H1 (cell line): ENCODE measurements around the gene KCNJ5. TPM values are rescaled to one million over a fixed set of nuclear protein-coding genes. Genes with fewer than 3 reads are reported as not detected.

Source experiments
- CTCF ChIA-PET: fragments of 300-600 bp; sonication (Branson Sonifier 250); formaldehyde crosslinking; loops from one replicate; lab custom pipeline; 2021; ENCODE audit not compliant: partially characterized antibody; lab: Charles Lee
- POLR2A ChIA-PET: fragments of 300-600 bp; sonication (Branson Sonifier 250); formaldehyde crosslinking; loops from one replicate; lab custom pipeline; 2021; ENCODE audit warnings: inconsistent platforms; ENCODE audit not compliant: partially characterized antibody; lab: Charles Lee
- DNase-seq, 2 experiments: peaks; one replicate each; pipeline versions ENCODE4 v3.0.0 to v3.0.0-alpha.2; 2010 to 2022; ENCODE audit warnings: low spot score in 2 of 2, low read depth in 1 of 2, mixed read lengths in 1 of 2
- FAIRE-seq: peaks from 2 replicates; lab custom pipeline; 2011; peaks lifted over from hg19 to GRCh38; lab: Jason Lieb, UNC
- H2AFZ ChIP-seq: 2 replicates; pipeline ENCODE4 v1.8.1; 2012; ENCODE audit warnings: low read length, inconsistent platforms
- H2AK5ac ChIP-seq: 2 replicates; pipeline ENCODE4 v1.6.1; 2013; ENCODE audit warnings: low read depth, low read length
- H2BK120ac ChIP-seq: replicated peaks from 2 replicates; pipeline ENCODE3; 2013; ENCODE audit warnings: low read depth, low read length, inconsistent platforms
- H2BK12ac ChIP-seq: 2 replicates; pipeline ENCODE4 v1.6.1; 2013; ENCODE audit warnings: low read depth, low read length
- H2BK15ac ChIP-seq: 2 replicates; pipeline ENCODE4 v1.6.1; 2013; ENCODE audit warnings: low read length
- H2BK20ac ChIP-seq: 2 replicates; pipeline ENCODE4 v1.6.1; 2013; ENCODE audit warnings: low read length
- H2BK5ac ChIP-seq: 2 replicates; pipeline ENCODE4 v1.6.1; 2013; ENCODE audit warnings: low read depth, low read length
- H3K14ac ChIP-seq: 2 replicates; pipeline ENCODE4 v1.6.1; 2013; ENCODE audit warnings: inconsistent platforms; ENCODE audit not compliant: insufficient read length
- H3K18ac ChIP-seq: 2 replicates; pipeline ENCODE4 v1.6.1; 2013; ENCODE audit warnings: low read length; ENCODE audit errors: extremely low read depth
- H3K23ac ChIP-seq: 2 replicates; pipeline ENCODE4 v1.6.1; 2013; ENCODE audit warnings: inconsistent platforms; ENCODE audit not compliant: insufficient read length
- H3K23me2 ChIP-seq: 2 replicates; pipeline ENCODE4 v1.6.1; 2013; ENCODE audit warnings: low read depth, low read length
- H3K27ac ChIP-seq: 2 replicates; pipeline ENCODE4 v1.6.1; 2011; ENCODE audit warnings: low read depth, low read length, inconsistent platforms
- H3K27me3 ChIP-seq, 4 experiments: replicated peaks in 1 of 4; 1 replicate in 1 of 4; 2 replicates in 3 of 4; pipeline versions ENCODE4 v1.6.1 to v1.8.1; 2011 to 2013; ENCODE audit warnings: low read length in 3 of 4, mild to moderate bottlenecking in 3 of 4, inconsistent platforms in 2 of 4, mixed read lengths in 2 of 4, moderate library complexity in 1 of 4; ENCODE audit not compliant: control insufficient read depth in 3 of 4, insufficient read depth in 3 of 4; ENCODE audit errors: extremely low read depth in 1 of 4
- H3K36me3 ChIP-seq, 4 experiments: 2 replicates each; pipeline versions ENCODE4 v1.6.1 to v1.8.1; 2011 to 2013; ENCODE audit warnings: mild to moderate bottlenecking in 4 of 4, low read length in 3 of 4, moderate library complexity in 2 of 4, control low read depth in 1 of 4, inconsistent platforms in 1 of 4; ENCODE audit not compliant: insufficient read depth in 4 of 4, control insufficient read depth in 2 of 4
- H3K4ac ChIP-seq: replicated peaks from 2 replicates; pipeline ENCODE3; 2013; ENCODE audit warnings: low read length, low read depth, mixed read lengths, inconsistent platforms; ENCODE audit not compliant: insufficient read length
- H3K4me1 ChIP-seq, 4 experiments: replicated peaks in 1 of 4; 1 replicate in 1 of 4; 2 replicates in 3 of 4; pipeline versions ENCODE4 v1.6.1 to v1.8.1; 2011 to 2013; ENCODE audit warnings: low read length in 3 of 4, inconsistent platforms in 2 of 4, mixed read lengths in 1 of 4; ENCODE audit not compliant: insufficient read depth in 4 of 4, control insufficient read depth in 3 of 4
- H3K4me2 ChIP-seq, 2 experiments: 2 replicates each; pipeline versions ENCODE4 v1.6.1 to v1.8.1; 2011 to 2013; ENCODE audit warnings: low read depth in 2 of 2, low read length in 2 of 2, control low read depth in 1 of 2, inconsistent platforms in 1 of 2, mild to moderate bottlenecking in 1 of 2; ENCODE audit not compliant: insufficient read depth in 1 of 2
- H3K4me3 ChIP-seq, 4 experiments: fragments of 200-600, 300-600 bp in 1 of 4; sonication (generic), shearing (Covaris generic), sonication (Bioruptor Twin) in 1 of 4; 2 replicates each; pipeline versions ENCODE4 v1.5.1 to v1.8.1; 2011 to 2016; ENCODE audit warnings: low read length in 4 of 4, low read depth in 3 of 4, control low read depth in 2 of 4, inconsistent platforms in 2 of 4, mild to moderate bottlenecking in 2 of 4, mixed read lengths in 1 of 4, moderate library complexity in 1 of 4; ENCODE audit not compliant: insufficient read depth in 2 of 4; ENCODE audit errors: extremely low read depth in 1 of 4
- H3K56ac ChIP-seq: replicated peaks from 2 replicates; pipeline ENCODE3; 2013; ENCODE audit warnings: low read depth, mild to moderate bottlenecking, mixed read lengths, low read length, inconsistent platforms; ENCODE audit not compliant: insufficient read length
- H3K79me1 ChIP-seq: 2 replicates; pipeline ENCODE4 v1.6.1; 2013; ENCODE audit warnings: low read depth, low read length, control low read depth
- H3K79me2 ChIP-seq, 2 experiments: 2 replicates each; pipeline versions ENCODE4 v1.6.1 to v1.8.1; 2012 to 2013; ENCODE audit warnings: low read length in 2 of 2, mild to moderate bottlenecking in 2 of 2, inconsistent platforms in 1 of 2; ENCODE audit not compliant: insufficient read depth in 2 of 2, control insufficient read depth in 1 of 2
- H3K9ac ChIP-seq, 4 experiments: replicated peaks in 1 of 4; 1 replicate in 1 of 4; 2 replicates in 3 of 4; pipeline versions ENCODE4 v1.6.1 to v1.8.1; 2011 to 2013; ENCODE audit warnings: low read depth in 3 of 4, low read length in 3 of 4, control low read depth in 2 of 4, mild to moderate bottlenecking in 2 of 4, moderate library complexity in 2 of 4, inconsistent platforms in 1 of 4; ENCODE audit errors: extremely low read depth in 1 of 4
- H3K9me3 ChIP-seq, 2 experiments: 2 replicates each; pipeline versions ENCODE4 v1.6.1 to v1.8.1; 2012 to 2013; ENCODE audit warnings: mild to moderate bottlenecking in 2 of 2, moderate library complexity in 2 of 2, control low read depth in 1 of 2, inconsistent platforms in 1 of 2, low read depth in 1 of 2, low read length in 1 of 2, mixed read lengths in 1 of 2; ENCODE audit not compliant: insufficient read depth in 2 of 2
- H4K20me1 ChIP-seq, 2 experiments: replicated peaks in 1 of 2; 2 replicates each; pipeline versions ENCODE3 to v1.8.1; 2011 to 2013; ENCODE audit warnings: inconsistent platforms in 2 of 2, low read length in 2 of 2, mild to moderate bottlenecking in 1 of 2; ENCODE audit not compliant: insufficient read depth in 2 of 2, control insufficient read depth in 1 of 2
- H4K5ac ChIP-seq: 2 replicates; pipeline ENCODE4 v1.6.1; 2013; ENCODE audit warnings: low read length, low read depth, mixed read lengths, inconsistent platforms; ENCODE audit not compliant: insufficient read length
- H4K8ac ChIP-seq: 2 replicates; pipeline ENCODE4 v1.8.0; 2013; ENCODE audit warnings: mild to moderate bottlenecking, moderate library complexity, low read length, inconsistent platforms; ENCODE audit not compliant: insufficient read depth; ENCODE audit errors: extremely low read depth
- H4K91ac ChIP-seq: replicated peaks from 2 replicates; pipeline ENCODE3; 2013; ENCODE audit warnings: low read length, mixed read lengths, inconsistent platforms; ENCODE audit not compliant: insufficient read length
- CBX5 ChIP-seq: fragments of 300-800, 300-1000 bp; sonication (generic); IDR thresholded peaks from 2 replicates; pipeline ENCODE4 v1.7.1; 2016; ENCODE audit warnings: antibody characterized with exemption, low read length, low read depth
- CBX8 ChIP-seq: fragments of 300-800, 300-1000 bp; sonication (generic); IDR thresholded peaks from 2 replicates; pipeline ENCODE4 v1.7.1; 2016; ENCODE audit warnings: low read depth, low read length, borderline replicate concordance
- KDM4A ChIP-seq: IDR thresholded peaks from one replicate; pipeline ENCODE4 v1.7.1; 2012; ENCODE audit warnings: low read depth, mild to moderate bottlenecking, moderate library complexity, low read length, inconsistent platforms; ENCODE audit not compliant: severe bottlenecking
- RXRA ChIP-seq: IDR thresholded peaks from 2 replicates; pipeline ENCODE4 v1.6.1; 2011; ENCODE audit warnings: low read depth, mild to moderate bottlenecking, low read length, moderate library complexity; ENCODE audit not compliant: insufficient read depth
- TBP ChIP-seq: IDR thresholded peaks from 2 replicates; pipeline ENCODE4 v1.6.1; 2011; ENCODE audit warnings: low read depth, low read length, improper control_type of control experiment
- TEAD4 ChIP-seq: IDR thresholded peaks from 2 replicates; pipeline ENCODE4 v1.6.1; 2012; ENCODE audit warnings: low read depth, low read length, inconsistent platforms, mixed read lengths
- WGBS, 2 experiments: shearing (Covaris generic) in 1 of 2; methylation state at CpG; one replicate each; pipeline versions ENCODE4 v1.1.6 to v1.1.7; 2013 to 2015; ENCODE audit warnings: low lambda C conversion rate in 2 of 2, mixed read lengths in 2 of 2, inconsistent platforms in 1 of 2, low coverage in 1 of 2, missing lambda C conversion rate in 1 of 2; ENCODE audit not compliant: insufficient replicate concordance in 2 of 2, insufficient coverage in 1 of 2, insufficient read length in 1 of 2; ENCODE audit errors: extremely low coverage in 1 of 2, missing lambda C conversion rate in 1 of 2; 5-methylcytosine and 5-hydroxymethylcytosine counted together
- polyA plus RNA-seq, 7 experiments: library from polyadenylated mRNA; depleted of rRNA in 3 of 7; stranded (reverse) in 5 of 7; unstranded in 2 of 7; fragments of >200 nt in 5 of 7; fragments of 200-250 nt in 2 of 7; gene quantifications; 1 replicate in 5 of 7; 2 replicates in 1 of 7; 4 replicates in 1 of 7; pipeline versions ENCODE4 v1.2.1 to v1.2.3, GENCODE V29; 2011 to 2013; ENCODE audit warnings: missing spikeins in 2 of 7, mixed read lengths in 2 of 7
- total RNA-seq: library from RNA; stranded (reverse); fragmentation: NEBNext Ultra II Directional; extraction: Animal tissue kit (Norgen Biotek cat#: 25700); gene quantifications from 2 replicates; pipeline ENCODE4 v1.2.1, GENCODE V29; 2021
- TF ChIP-seq, protein P1 (sequence below): IDR thresholded peaks from 2 replicates; pipeline ENCODE4 v1.6.1; 2012; ENCODE audit warnings: low read length, inconsistent platforms

KCNJ5 gene
- total and polyA plus RNA-seq, 2 of the 8 experiments (the other 6 are each of a cell fraction or from before 2014, with no cell fraction given), result 0.05 TPM; not detected in 1

DNA sequence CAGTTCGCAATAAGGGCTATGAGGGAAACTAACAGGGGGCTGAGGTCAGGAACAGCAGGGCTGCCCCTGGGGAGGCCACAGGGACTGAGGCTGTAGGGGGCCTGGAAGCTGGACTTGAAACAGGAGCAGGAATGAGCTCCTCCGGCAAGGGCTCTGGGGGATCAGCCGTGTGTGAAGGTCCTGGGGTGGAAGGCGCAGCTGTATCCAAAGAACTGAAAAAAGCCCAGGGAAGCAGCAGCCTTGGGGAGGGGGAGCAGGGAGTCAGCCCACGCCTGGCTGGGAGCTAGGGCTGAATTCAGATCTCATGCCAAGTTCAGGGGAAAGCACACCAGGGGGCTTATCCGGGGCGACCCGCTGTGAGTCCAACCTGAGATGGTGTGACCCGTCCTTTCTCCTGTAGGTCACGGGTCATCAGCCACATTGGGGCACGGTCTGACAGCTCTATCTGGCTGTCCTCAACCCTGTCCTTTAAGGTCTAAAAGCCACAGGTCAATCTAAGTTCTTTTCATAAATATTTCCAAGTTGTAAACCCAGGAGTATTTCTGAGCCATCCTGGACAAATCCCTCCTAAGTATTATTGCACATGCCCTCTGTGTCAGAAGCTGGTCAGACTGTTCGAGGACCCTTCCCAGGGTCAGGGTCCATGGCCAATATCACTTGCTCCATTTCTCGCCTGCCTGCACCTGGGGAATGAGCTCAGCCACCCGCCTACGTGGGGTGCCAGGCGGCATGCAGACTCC lies 33.5 kb downstream of the KCNJ5 start:
- Histone ChIP-seq H3K27ac (no peak overlapping the region), H3K79me2 (no peaks in the 10 kb centered on the region), H3K27me3 (peaks cover 2 to 38% (median 27%) of the 10 kb centered on the region in 4 experiments), H3K4me2 (no peak overlapping the region), H3K9ac (no peak overlapping the region), H3K23me2 (no peaks in the 10 kb centered on the region), H2BK5ac (no peak overlapping the region), H3K36me3 (no peaks in the 10 kb centered on the region), H3K56ac (no peak overlapping the region), H2BK120ac (no peak overlapping the region), H2AFZ (no peak overlapping the region), H2BK20ac (no peak overlapping the region), H3K4me1 (peaks cover 5 to 36% (median 14%) of the 10 kb centered on the region in 4 experiments), H3K4ac (no peak overlapping the region), H4K5ac (no peak overlapping the region), H2BK12ac (no peak overlapping the region), H3K79me1 (no peaks in the 10 kb centered on the region), H3K18ac (no peak overlapping the region), H4K20me1 (no peaks in the 10 kb centered on the region), H2AK5ac (no peak overlapping the region), H2BK15ac (no peak overlapping the region), H3K14ac (no peak overlapping the region), H3K23ac (no peak overlapping the region), H3K9me3 (no peaks in the 10 kb centered on the region), H4K91ac (no peak overlapping the region), H3K4me3 (no peak overlapping the region), H4K8ac (peak overlapping the region; percentile 30; the same call in 1 of the 2 replicates)
- DNase-seq (no peak), FAIRE-seq (no peak)
- WGBS, 2 experiments, result 77% methylated on average over 16 of the region's 16 CpGs; no CpG with 5 or more reads in 1 of the 2 experiments
- POLR2A ChIA-PET, result no interaction called here
- CTCF ChIA-PET, result interaction anchor here (0.8 to 7.8 kb wide), 13 partner anchors 7 to 792 kb away, joined by 3 to 77 read pairs (median 4); no protein-coding TSS in a partner anchor
- TF ChIP-seq TBP (no peak), TEAD4 (no peak), CBX8 (no peak), CBX5 (no peak), KDM4A (no peak), RXRA (no peak)
- TF ChIP-seq, protein P1, sequence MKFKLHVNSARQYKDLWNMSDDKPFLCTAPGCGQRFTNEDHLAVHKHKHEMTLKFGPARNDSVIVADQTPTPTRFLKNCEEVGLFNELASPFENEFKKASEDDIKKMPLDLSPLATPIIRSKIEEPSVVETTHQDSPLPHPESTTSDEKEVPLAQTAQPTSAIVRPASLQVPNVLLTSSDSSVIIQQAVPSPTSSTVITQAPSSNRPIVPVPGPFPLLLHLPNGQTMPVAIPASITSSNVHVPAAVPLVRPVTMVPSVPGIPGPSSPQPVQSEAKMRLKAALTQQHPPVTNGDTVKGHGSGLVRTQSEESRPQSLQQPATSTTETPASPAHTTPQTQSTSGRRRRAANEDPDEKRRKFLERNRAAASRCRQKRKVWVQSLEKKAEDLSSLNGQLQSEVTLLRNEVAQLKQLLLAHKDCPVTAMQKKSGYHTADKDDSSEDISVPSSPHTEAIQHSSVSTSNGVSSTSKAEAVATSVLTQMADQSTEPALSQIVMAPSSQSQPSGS, result no peak
